Measurements from ENCODE around the gene BTF3. TPM values are rescaled to one million over a fixed set of nuclear protein-coding genes. Genes with fewer than 3 reads are reported as not detected.

Gene BTF3
- total and polyA plus RNA-seq, 9 of the 15 experiments (the other 6 are each of a cell fraction or from before 2014, with no cell fraction given): 534 to 1,637 (median 848) TPM

GRCh38 chr5:73452215-73452614 is 46.0 kb upstream of the BTF3 start (continued):
- no peak for TF ChIP-seq ZFP91 (CRISPR knock-in tag; IDR thresholded peaks at IDR 0.05)
- no peak for TF ChIP-seq ZHX1 (conservative IDR thresholded peaks at IDR 0.05; ENCODE audit: low read length)

- ATAC-seq: peak; percentile 88
- H3K79me2 ChIP-seq (ENCODE audit: control insufficient read depth, insufficient read depth, low read length): no peaks in the 10 kb centered on the region
- no peaks in the 10 kb centered on the region for H3K9me1 ChIP-seq (ENCODE audit: control insufficient read depth, insufficient read depth, low read length)
- in situ Hi-C loops (cut with MboI) (no loop called here), intact Hi-C loops (cut with micrococcal nuclease) (loop anchor here (2.0 to 5.0 kb wide), 5 partner anchors 43 to 372 kb away; partner anchors contain the start of gene BTF3)
- FAIRE-seq: peak; percentile 98
- ChIA-PET CTCF (ENCODE audit: low intra/inter-chr PET ratio) (interaction anchor here (0.7 kb wide), 1 partner anchor 83 kb away, joined by 3 read pairs; no protein-coding TSS in a partner anchor), POLR2A (interaction anchor here (1.0 kb wide), 1 partner anchor 44 kb away, joined by 3 read pairs; the partner anchor contains the start of gene BTF3)
- H3K9me3 ChIP-seq (replicated peaks; ENCODE audit: control insufficient read depth, insufficient read depth, low read depth, low read length): no peaks in the 10 kb centered on the region; the same call in 1 of the 2 replicates
- no peak overlapping the region for H2AFZ ChIP-seq (ENCODE audit: low read depth, low read length)
- H3K4me2 ChIP-seq (ENCODE audit: insufficient read depth, low read length): no peak overlapping the region
- DNase-seq (ENCODE audit: extremely low read depth in 1 of 4, low spot score in 3 of 4): peak; percentile 44 to 77 (median 70)
- peaks cover 3 to 10% of the 10 kb centered on the region in 2 experiments; a peak in 3 of 5 replicates for H3K4me1 ChIP-seq (replicated peaks in 1 of 2; ENCODE audit: control insufficient read depth in 2 of 2, insufficient read depth in 2 of 2, low read length in 2 of 2)
- peaks cover 3% of the 10 kb centered on the region; the same call in 1 of the 2 replicates for H4K20me1 ChIP-seq (replicated peaks; ENCODE audit: control insufficient read depth, insufficient read depth, low read length)
- H3K27me3 ChIP-seq (ENCODE audit: control insufficient read depth in 2 of 2, insufficient read depth in 2 of 2, low read length in 2 of 2): peaks cover 27 to 39% of the 10 kb centered on the region in 2 experiments
- 20% methylated on average over 6 of the region's 6 CpGs for WGBS (ENCODE audit: insufficient coverage, low coverage, missing lambda C conversion rate)
- H3K4me3 ChIP-seq: no peak overlapping the region
- H3K9ac ChIP-seq (ENCODE audit: insufficient read depth in 1 of 2, low read depth in 2 of 2, low read length in 2 of 2): no peak overlapping the region
- no peaks in the 10 kb centered on the region for H3K36me3 ChIP-seq (ENCODE audit: control insufficient read depth, insufficient read depth, low read length)
- no TSS peak for BruUV-seq (replicated peaks)
- H3K27ac ChIP-seq (ENCODE audit: extremely low read depth, low read depth, low read length): no peak overlapping the region
- TF ChIP-seq NCOA4 (IDR thresholded peaks at IDR 0.05; ENCODE audit: partially characterized antibody): no peak
- TF ChIP-seq NCOA2 (IDR thresholded peaks at IDR 0.05; ENCODE audit: partially characterized antibody in 2 of 2): no peak
- 0 out of 2 replicates have a peak, but pooled peaks have one; percentile 32 for TF ChIP-seq SMC3 (conservative IDR thresholded peaks at IDR 0.05; ENCODE audit: insufficient read depth, low read depth, low read length)
- no peak for TF ChIP-seq RBM14 (IDR thresholded peaks at IDR 0.05; ENCODE audit: borderline replicate concordance, insufficient read depth, low read depth, low read length)
- TF ChIP-seq ZNF785 (CRISPR knock-in tag; IDR thresholded peaks at IDR 0.05): no peak
- no peak for TF ChIP-seq XRCC4 (IDR thresholded peaks at IDR 0.05; ENCODE audit: extremely low read depth, insufficient read depth, insufficient read length)
- TF ChIP-seq ZNF324 (CRISPR knock-in tag; IDR thresholded peaks at IDR 0.05): no peak
Observed at GRCh38 chr5:73454379-73455036, 43.7 kb upstream of the BTF3 start.
